HL-60 (cell line): ENCODE results near the gene FAXC.

Experiments
- POLR2AphosphoS5 ChIP-seq: IDR thresholded peaks from 2 replicates; pipeline ENCODE4 v1.6.1; 2012; ENCODE audit warnings: low read depth
- REST ChIP-seq: IDR thresholded peaks from 2 replicates; pipeline ENCODE4 v1.6.1; 2012; ENCODE audit warnings: low read depth; ENCODE audit not compliant: insufficient replicate concordance
- SPI1 ChIP-seq: IDR thresholded peaks from 2 replicates; pipeline ENCODE4 v1.6.1; 2012; ENCODE audit warnings: low read depth, mild to moderate bottlenecking, borderline replicate concordance
- TF ChIP-seq, protein P1 (sequence below): IDR thresholded peaks from one replicate; pipeline ENCODE4 v1.5.1; 2011; ENCODE audit warnings: low read length, control low read depth, inconsistent platforms; ENCODE audit not compliant: insufficient read depth

- no peak for TF ChIP-seq POLR2AphosphoS5
- TF ChIP-seq, protein P1, sequence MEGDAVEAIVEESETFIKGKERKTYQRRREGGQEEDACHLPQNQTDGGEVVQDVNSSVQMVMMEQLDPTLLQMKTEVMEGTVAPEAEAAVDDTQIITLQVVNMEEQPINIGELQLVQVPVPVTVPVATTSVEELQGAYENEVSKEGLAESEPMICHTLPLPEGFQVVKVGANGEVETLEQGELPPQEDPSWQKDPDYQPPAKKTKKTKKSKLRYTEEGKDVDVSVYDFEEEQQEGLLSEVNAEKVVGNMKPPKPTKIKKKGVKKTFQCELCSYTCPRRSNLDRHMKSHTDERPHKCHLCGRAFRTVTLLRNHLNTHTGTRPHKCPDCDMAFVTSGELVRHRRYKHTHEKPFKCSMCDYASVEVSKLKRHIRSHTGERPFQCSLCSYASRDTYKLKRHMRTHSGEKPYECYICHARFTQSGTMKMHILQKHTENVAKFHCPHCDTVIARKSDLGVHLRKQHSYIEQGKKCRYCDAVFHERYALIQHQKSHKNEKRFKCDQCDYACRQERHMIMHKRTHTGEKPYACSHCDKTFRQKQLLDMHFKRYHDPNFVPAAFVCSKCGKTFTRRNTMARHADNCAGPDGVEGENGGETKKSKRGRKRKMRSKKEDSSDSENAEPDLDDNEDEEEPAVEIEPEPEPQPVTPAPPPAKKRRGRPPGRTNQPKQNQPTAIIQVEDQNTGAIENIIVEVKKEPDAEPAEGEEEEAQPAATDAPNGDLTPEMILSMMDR, result no peak
- no peak for TF ChIP-seq REST
- no peak for TF ChIP-seq SPI1
Measured at GRCh38 chr6:99297006-99297405, 52.5 kb downstream of the FAXC start.
